Endothelial cell of umbilical vein (primary cell): ENCODE data around the gene PLD1. TPM values are rescaled to one million over a fixed set of nuclear protein-coding genes. Genes with fewer than 3 reads are reported as not detected.
A peak's percentile ranks its signal among the peaks of the same experiment; 100 is the strongest.

ENCODE experiments used
- BruUV-seq: library from RNA; stranded (reverse); fragments of 400-500 nt; replicated peaks from 2 replicates; lab custom pipeline; 2021; lab: Mats Ljungman, UMichigan
- CTCF ChIA-PET: fragments of 300-600, 350-600 bp; sonication (Branson Sonifier 250); formaldehyde crosslinking; loops from one replicate; lab custom pipeline; 2021; ENCODE audit warnings: antibody characterized with exemption, inconsistent platforms; lab: Charles Lee
- POLR2A ChIA-PET: fragments of 300-600, 350-600 bp; sonication (Branson Sonifier 250); formaldehyde crosslinking; loops from one replicate; lab custom pipeline; 2021; ENCODE audit warnings: antibody characterized with exemption, inconsistent platforms; lab: Charles Lee
- DNase-seq: peaks from one replicate; pipeline ENCODE4 v3.0.0-alpha.2; 2011; ENCODE audit warnings: low read depth, low spot score
- FAIRE-seq: peaks from 2 replicates; lab custom pipeline; 2011; peaks lifted over from hg19 to GRCh38; lab: Jason Lieb, UNC
- H2AFZ ChIP-seq: 2 replicates; pipeline ENCODE4 v1.6.0; 2012; ENCODE audit warnings: low read depth, low read length, control low read depth, inconsistent platforms
- H3K27ac ChIP-seq: 2 replicates; pipeline ENCODE4 v1.5.1; 2011; ENCODE audit warnings: low read depth, mild to moderate bottlenecking, control low read depth, low read length, moderate library complexity; ENCODE audit not compliant: insufficient read depth
- H3K27me3 ChIP-seq, 2 experiments: 2 replicates each; pipeline versions ENCODE4 v1.6.0 to v1.6.1; 2011; ENCODE audit warnings: low read length in 2 of 2, mixed read lengths in 1 of 2; ENCODE audit not compliant: control insufficient read depth in 2 of 2, insufficient read depth in 2 of 2
- H3K36me3 ChIP-seq, 2 experiments: 2 replicates in 1 of 2; 3 replicates in 1 of 2; pipeline ENCODE4 v1.5.1; 2011; ENCODE audit warnings: low read length in 2 of 2, mild to moderate bottlenecking in 1 of 2, moderate library complexity in 1 of 2; ENCODE audit not compliant: control insufficient read depth in 2 of 2, insufficient read depth in 2 of 2; ENCODE audit errors: extremely low read depth in 1 of 2
- H3K4me1 ChIP-seq: 3 replicates; pipeline ENCODE4 v1.5.1; 2011; ENCODE audit warnings: mild to moderate bottlenecking, low read length; ENCODE audit not compliant: control insufficient read depth, insufficient read depth; ENCODE audit errors: extremely low read depth
- H3K4me2 ChIP-seq: 2 replicates; pipeline ENCODE4 v1.6.1; 2011; ENCODE audit warnings: low read length, control low read depth, mixed read lengths; ENCODE audit not compliant: insufficient read depth
- H3K4me3 ChIP-seq, 3 experiments: fragments of 200-600 bp in 1 of 3; sonication (generic), shearing (Covaris generic) in 1 of 3; replicated peaks in 1 of 3; 2 replicates each; pipeline ENCODE4 v1.5.1; 2011 to 2016; ENCODE audit warnings: control low read depth in 3 of 3, low read length in 3 of 3, mild to moderate bottlenecking in 2 of 3, inconsistent platforms in 1 of 3, low read depth in 1 of 3, moderate library complexity in 1 of 3; ENCODE audit not compliant: insufficient read depth in 1 of 3
- H3K79me2 ChIP-seq: 2 replicates; pipeline ENCODE4 v1.6.0; 2012; ENCODE audit warnings: low read length, inconsistent platforms; ENCODE audit not compliant: control insufficient read depth, insufficient read depth
- H3K9ac ChIP-seq: replicated peaks from 2 replicates; pipeline ENCODE3; 2011; ENCODE audit warnings: low read length, control low read depth; ENCODE audit not compliant: insufficient read depth; ENCODE audit errors: extremely low read depth
- H3K9me1 ChIP-seq: replicated peaks from 3 replicates; pipeline ENCODE4 v1.6.0; 2011; ENCODE audit warnings: mild to moderate bottlenecking, low read length; ENCODE audit not compliant: control insufficient read depth, insufficient read depth; ENCODE audit errors: extremely low read depth
- H3K9me3 ChIP-seq: replicated peaks from 2 replicates; pipeline ENCODE4 v1.5.1; 2012; ENCODE audit warnings: low read length, inconsistent platforms; ENCODE audit not compliant: control insufficient read depth, insufficient read depth
- H4K20me1 ChIP-seq: replicated peaks from 2 replicates; pipeline ENCODE3; 2011; ENCODE audit warnings: mild to moderate bottlenecking, low read length; ENCODE audit not compliant: control insufficient read depth, insufficient read depth; ENCODE audit errors: extremely low read depth
- EZH2 ChIP-seq: IDR thresholded peaks from 2 replicates; pipeline ENCODE4 v1.6.1; 2012; ENCODE audit warnings: borderline replicate concordance, low read depth, mild to moderate bottlenecking, moderate library complexity, low read length, inconsistent platforms; ENCODE audit not compliant: severe bottlenecking
- FOS ChIP-seq: IDR thresholded peaks from 2 replicates; pipeline ENCODE4 v1.6.1; 2011; ENCODE audit warnings: mild to moderate bottlenecking, low read length, moderate library complexity, borderline replicate concordance; ENCODE audit not compliant: insufficient read depth
- GATA2 ChIP-seq: IDR thresholded peaks from 2 replicates; pipeline ENCODE4 v1.7.0; 2011; ENCODE audit warnings: low read depth, mild to moderate bottlenecking, moderate library complexity, mixed read lengths, low read length; ENCODE audit not compliant: insufficient read length, insufficient read depth
- JUN ChIP-seq: IDR thresholded peaks from 2 replicates; pipeline ENCODE4 v1.6.1; 2011; ENCODE audit warnings: borderline replicate concordance, low read depth; ENCODE audit not compliant: insufficient read length, insufficient read depth
- MAX ChIP-seq: IDR thresholded peaks from 2 replicates; pipeline ENCODE4 v1.6.1; 2011; ENCODE audit not compliant: insufficient read depth, insufficient read length
- MYC ChIP-seq: IDR thresholded peaks from one replicate; pipeline ENCODE4 v1.6.1; 2011; ENCODE audit warnings: mild to moderate bottlenecking, low read depth, low read length
- POLR2A ChIP-seq: IDR thresholded peaks from 2 replicates; pipeline ENCODE4 v1.6.1; 2012; ENCODE audit warnings: low read depth, mild to moderate bottlenecking, control low read depth, low read length
- POLR2AphosphoS5 ChIP-seq: IDR thresholded peaks from 2 replicates; pipeline ENCODE4 v1.6.1; 2012; ENCODE audit warnings: low read depth, mild to moderate bottlenecking, control low read depth, low read length, moderate library complexity; ENCODE audit not compliant: insufficient read depth
- dilution Hi-C: fragments of 300-500 bp; cut with MboI; formaldehyde crosslinking; loops from one replicate; pipeline ENCODE4 v1.15.0; 2019; ENCODE audit warnings: low sequenced_read_pairs; ENCODE audit not compliant: extremely low pct_ligation_motif_present
- intact Hi-C: fragments of 100-400 bp; cut with micrococcal nuclease; formaldehyde crosslinking; loops from one replicate; pipeline ENCODE4 v1.10.0; 2022
- polyA plus RNA-seq, 4 experiments: library from polyadenylated mRNA; depleted of rRNA in 3 of 4; stranded (reverse) in 3 of 4; unstranded in 1 of 4; fragments of >200 nt; gene quantifications; 2 replicates each; pipeline versions ENCODE4 v1.2.1 to v1.2.3, GENCODE V29; 2011 to 2012; ENCODE audit warnings: missing spikeins in 1 of 4
- total RNA-seq: library from RNA; stranded (reverse); gene quantifications from 2 replicates; pipeline ENCODE4 v1.2.3, GENCODE V29; 2021
- TF ChIP-seq, protein P1 (sequence below), 2 donors: IDR thresholded peaks; 1 replicate in 1 of 2; 2 replicates in 1 of 2; pipeline ENCODE4 v1.5.1; 2011; ENCODE audit warnings: low read length in 2 of 2, mild to moderate bottlenecking in 2 of 2, moderate library complexity in 2 of 2, control low read depth in 1 of 2, inconsistent platforms in 1 of 2, low read depth in 1 of 2; ENCODE audit not compliant: insufficient read depth in 1 of 2; ENCODE audit errors: extremely low read depth in 1 of 2

Gene PLD1
- total and polyA plus RNA-seq, 2 donors (not counting 3 experiments of a cell fraction or from before 2014, with no cell fraction given), result 42.0 to 108 TPM

DNA sequence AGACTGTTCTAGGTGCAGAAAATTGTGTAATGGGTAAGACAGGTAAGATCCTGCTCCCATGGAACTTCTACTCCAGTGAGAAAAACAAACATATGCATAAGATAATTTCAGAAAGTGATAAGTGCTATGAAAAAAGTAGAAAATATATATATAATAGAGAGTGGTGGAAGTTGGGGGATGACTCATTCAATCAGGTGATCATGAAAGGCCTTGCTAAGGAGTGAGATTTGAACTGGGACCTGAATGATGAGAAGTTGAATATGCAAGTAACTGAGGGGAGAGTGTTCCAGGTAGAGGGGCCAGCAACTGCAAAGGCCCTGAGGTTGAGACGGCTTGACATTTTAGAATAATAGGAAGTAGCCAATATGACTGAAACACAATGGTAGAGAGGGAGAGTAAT is 257.8 kb downstream of the PLD1 start:
- dilution Hi-C loops (no loop called here), intact Hi-C loops (no loop called here)
- FAIRE-seq (no peak), DNase-seq (no peak)
- Histone ChIP-seq H3K27ac (no peak overlapping the region), H3K4me3 (no peak overlapping the region), H3K9ac (no peak overlapping the region), H3K4me1 (no peaks in the 10 kb centered on the region), H2AFZ (no peak overlapping the region), H3K36me3 (no peaks in the 10 kb centered on the region), H3K9me1 (no peaks in the 10 kb centered on the region), H3K79me2 (no peaks in the 10 kb centered on the region), H3K9me3 (no peaks in the 10 kb centered on the region), H3K27me3 (no peaks in the 10 kb centered on the region), H3K4me2 (no peak overlapping the region), H4K20me1 (no peaks in the 10 kb centered on the region)
- POLR2A ChIA-PET, result no interaction called here
- BruUV-seq, result no TSS peak
- CTCF ChIA-PET, result no interaction called here
- TF ChIP-seq FOS (peak; percentile 12), POLR2AphosphoS5 (no peak), MYC (no peak)
- TF ChIP-seq, protein P1, sequence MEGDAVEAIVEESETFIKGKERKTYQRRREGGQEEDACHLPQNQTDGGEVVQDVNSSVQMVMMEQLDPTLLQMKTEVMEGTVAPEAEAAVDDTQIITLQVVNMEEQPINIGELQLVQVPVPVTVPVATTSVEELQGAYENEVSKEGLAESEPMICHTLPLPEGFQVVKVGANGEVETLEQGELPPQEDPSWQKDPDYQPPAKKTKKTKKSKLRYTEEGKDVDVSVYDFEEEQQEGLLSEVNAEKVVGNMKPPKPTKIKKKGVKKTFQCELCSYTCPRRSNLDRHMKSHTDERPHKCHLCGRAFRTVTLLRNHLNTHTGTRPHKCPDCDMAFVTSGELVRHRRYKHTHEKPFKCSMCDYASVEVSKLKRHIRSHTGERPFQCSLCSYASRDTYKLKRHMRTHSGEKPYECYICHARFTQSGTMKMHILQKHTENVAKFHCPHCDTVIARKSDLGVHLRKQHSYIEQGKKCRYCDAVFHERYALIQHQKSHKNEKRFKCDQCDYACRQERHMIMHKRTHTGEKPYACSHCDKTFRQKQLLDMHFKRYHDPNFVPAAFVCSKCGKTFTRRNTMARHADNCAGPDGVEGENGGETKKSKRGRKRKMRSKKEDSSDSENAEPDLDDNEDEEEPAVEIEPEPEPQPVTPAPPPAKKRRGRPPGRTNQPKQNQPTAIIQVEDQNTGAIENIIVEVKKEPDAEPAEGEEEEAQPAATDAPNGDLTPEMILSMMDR (IDR thresholded peaks at IDR 0.05; ENCODE audit: extremely low read depth in 1 of 2, insufficient read depth in 1 of 2, low read depth in 1 of 2, low read length in 2 of 2), result no peak

GRCh38 chr3:171551296-171551695 is 259.0 kb downstream of the PLD1 start:
- POLR2A ChIA-PET, result no interaction called here
- Histone ChIP-seq H3K27me3 (no peaks in the 10 kb centered on the region), H3K9ac (no peak overlapping the region), H3K9me3 (no peaks in the 10 kb centered on the region), H3K79me2 (no peaks in the 10 kb centered on the region), H2AFZ (no peak overlapping the region), H4K20me1 (no peaks in the 10 kb centered on the region), H3K4me1 (no peaks in the 10 kb centered on the region), H3K9me1 (no peaks in the 10 kb centered on the region), H3K4me3 (no peak overlapping the region), H3K36me3 (no peaks in the 10 kb centered on the region), H3K27ac (no peak overlapping the region), H3K4me2 (no peak overlapping the region)
- dilution Hi-C loops, result no loop called here
- CTCF ChIA-PET, result no interaction called here
- FAIRE-seq (no peak), DNase-seq (no peak)
- no TSS peak for BruUV-seq
- intact Hi-C loops, result no loop called here
- TF ChIP-seq MYC (no peak), MAX (no peak), JUN (no peak), FOS (no peak), POLR2A (no peak), GATA2 (no peak), EZH2 (no peak), POLR2AphosphoS5 (no peak)
- TF ChIP-seq, protein P1 (IDR thresholded peaks at IDR 0.05; ENCODE audit: extremely low read depth in 1 of 2, insufficient read depth in 1 of 2, low read depth in 1 of 2, low read length in 2 of 2), result no peak
